HepG2 (cell line): ENCODE measurements around the gene C1QTNF6. TPM values are rescaled to one million over a fixed set of nuclear protein-coding genes. Genes with fewer than 3 reads are reported as not detected.

Source experiments
- ATRX ChIP-seq: sonication (generic); formaldehyde crosslinking; IDR thresholded peaks from 2 replicates; pipeline ENCODE4 v1.4.0; 2020; ENCODE audit warnings: missing genetic modification reagents, borderline replicate concordance
- FIP1L1 ChIP-seq: fragments of 200-400 bp; formaldehyde crosslinking; IDR thresholded peaks from 2 replicates; pipeline ENCODE4 v1.6.1; 2018; ENCODE audit warnings: low read depth, mild to moderate bottlenecking, low read length, moderate library complexity, borderline replicate concordance; ENCODE audit not compliant: insufficient read depth
- FOSL1 ChIP-seq: sonication (generic); formaldehyde crosslinking; IDR thresholded peaks from 2 replicates; pipeline ENCODE4 v1.9.0; 2021; ENCODE audit warnings: missing genetic modification reagents, borderline replicate concordance
- KAT8 ChIP-seq: IDR thresholded peaks from 2 replicates; pipeline ENCODE4 v1.6.1; 2016; ENCODE audit warnings: missing genetic modification reagents, missing compliant biosample characterization
- MAFG ChIP-seq: sonication (generic); formaldehyde crosslinking; IDR thresholded peaks from 2 replicates; pipeline ENCODE4 v1.5.1; 2020; ENCODE audit warnings: mild to moderate bottlenecking, missing genetic modification reagents
- NCOR1 ChIP-seq: fragments of 200-600 bp; sonication (generic); IDR thresholded peaks from 2 replicates; pipeline ENCODE4 v1.7.0; 2017; ENCODE audit warnings: antibody characterized with exemption, low read length, borderline replicate concordance
- PHF8 ChIP-seq: sonication (generic); formaldehyde crosslinking; IDR thresholded peaks from 2 replicates; pipeline ENCODE4 v1.5.0; 2020; ENCODE audit warnings: missing genetic modification reagents
- SKI ChIP-seq: fragments of 450-650 bp; IDR thresholded peaks from one replicate; pipeline ENCODE4 v1.6.1; 2018; ENCODE audit warnings: mild to moderate bottlenecking; ENCODE audit not compliant: partially characterized antibody
- SSRP1 ChIP-seq: IDR thresholded peaks from 2 replicates; pipeline ENCODE4 v1.6.1; 2016; ENCODE audit warnings: control low read depth
- TBX3 ChIP-seq: fragments of 450-650 bp; IDR thresholded peaks from 2 replicates; pipeline ENCODE4 v1.6.1; 2017; ENCODE audit warnings: antibody characterized with exemption, mild to moderate bottlenecking, inconsistent platforms, borderline replicate concordance
- YY1 ChIP-seq: IDR thresholded peaks from 2 replicates; pipeline ENCODE4 v1.6.1; 2011; ENCODE audit warnings: low read length, low read depth, moderate library complexity, mild to moderate bottlenecking; ENCODE audit not compliant: insufficient read depth, insufficient replicate concordance
- ZIK1 ChIP-seq: sonication (generic); formaldehyde crosslinking; IDR thresholded peaks from 2 replicates; pipeline ENCODE4 v1.5.0; 2020; ENCODE audit warnings: mild to moderate bottlenecking, low read depth, missing genetic modification reagents, borderline replicate concordance
- ZNF224 ChIP-seq: sonication (generic); formaldehyde crosslinking; IDR thresholded peaks from 2 replicates; pipeline ENCODE4 v1.5.0; 2020; ENCODE audit warnings: mild to moderate bottlenecking, missing genetic modification reagents
- ZNF263 ChIP-seq: sonication (generic); formaldehyde crosslinking; IDR thresholded peaks from 2 replicates; pipeline ENCODE4 v1.4.0; 2020; ENCODE audit warnings: missing genetic modification reagents
- ZNF546 ChIP-seq: sonication (generic); formaldehyde crosslinking; conservative IDR thresholded peaks from 2 replicates; pipeline ENCODE4 v1.8.1; 2023; ENCODE audit warnings: mild to moderate bottlenecking, missing genetic modification reagents
- ZNF841 ChIP-seq: sonication (generic); formaldehyde crosslinking; IDR thresholded peaks from 2 replicates; pipeline ENCODE4 v1.8.1; 2023; ENCODE audit warnings: missing genetic modification reagents, borderline replicate concordance
- polyA plus RNA-seq, 8 experiments: library from polyadenylated mRNA; depleted of rRNA in 3 of 8; stranded (reverse) in 7 of 8; unstranded in 1 of 8; fragments of >200 nt; fragmentation: Illumina TruSeq in 4 of 8; extraction: Trizol in 4 of 8; gene quantifications; 2 replicates each; pipeline versions ENCODE4 v1.2.1 to v1.2.3, GENCODE V29; 2011 to 2016; ENCODE audit warnings: low read depth in 4 of 8, missing spikeins in 1 of 8, mixed read lengths in 1 of 8; ENCODE audit not compliant: insufficient read depth in 1 of 8
- total RNA-seq, 5 experiments: library from RNA; depleted of rRNA; stranded (reverse); fragments of >200 nt; fragmentation: Illumina TruSeq; extraction: Trizol; gene quantifications; 2 replicates each; pipeline ENCODE4 v1.2.3, GENCODE V29; 2016; ENCODE audit warnings: low read depth in 1 of 5
- TF ChIP-seq, protein P1 (sequence below): sonication (generic); formaldehyde crosslinking; IDR thresholded peaks from 2 replicates; pipeline ENCODE4 v1.4.0; 2020; ENCODE audit warnings: mild to moderate bottlenecking, missing genetic modification reagents, borderline replicate concordance
- TF ChIP-seq, protein P2 (sequence below): sonication (generic); formaldehyde crosslinking; IDR thresholded peaks from 2 replicates; pipeline ENCODE4 v1.8.0; 2022; ENCODE audit warnings: missing genetic modification reagents, mild to moderate bottlenecking, moderate library complexity, borderline replicate concordance
- TF ChIP-seq, protein P3 (sequence below): conservative IDR thresholded peaks from 2 replicates; pipeline ENCODE4 v1.6.1; 2018; ENCODE audit warnings: missing genetic modification reagents
- TF ChIP-seq, protein P4 (sequence below): sonication (generic); formaldehyde crosslinking; IDR thresholded peaks from 2 replicates; pipeline ENCODE4 v1.5.0; 2020; ENCODE audit warnings: missing genetic modification reagents

Gene C1QTNF6
- total and polyA plus RNA-seq, 2 of the 13 experiments (the other 11 are each of a cell fraction or from before 2014, with no cell fraction given) = 2.7 to 6.9 TPM

DNA sequence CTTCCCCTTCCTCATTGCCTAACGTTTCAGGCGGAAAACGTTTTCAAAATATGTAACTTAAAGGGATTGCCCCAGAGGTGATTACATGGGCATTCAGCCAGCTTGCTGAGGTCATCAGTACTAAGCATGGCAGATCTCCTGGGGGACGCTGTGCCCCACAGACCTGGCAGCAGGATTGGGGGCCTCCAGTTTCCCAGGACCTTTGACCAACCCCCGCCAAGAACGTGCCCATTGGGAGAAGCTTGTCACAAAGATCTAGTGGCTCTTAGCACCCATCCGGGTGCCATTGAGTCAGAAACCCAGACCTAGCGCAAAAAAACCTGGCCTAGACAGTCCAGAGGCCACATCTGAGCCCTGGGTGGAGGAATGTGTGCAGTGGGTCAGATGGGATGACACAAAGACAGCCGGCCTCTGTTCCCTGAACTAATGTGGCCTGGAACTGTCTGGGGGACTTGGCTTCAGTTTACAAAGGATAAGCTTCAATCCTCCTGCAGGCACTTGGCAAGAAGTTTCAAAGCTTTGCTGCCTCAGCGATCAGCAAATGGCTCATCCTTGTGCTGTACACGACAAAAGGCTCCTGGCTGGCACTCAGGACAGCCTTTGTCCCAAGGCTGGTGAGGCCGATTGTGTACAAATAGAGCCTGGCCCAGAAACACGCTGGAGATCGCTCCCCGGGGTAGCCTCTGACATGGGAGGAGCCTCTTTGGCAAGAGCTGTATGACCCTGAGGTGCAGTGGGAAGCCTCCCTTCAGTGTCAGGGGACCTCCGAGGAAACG lies 9.5 kb downstream of the C1QTNF6 start (continued):
- TF ChIP-seq SKI (peak; percentile 16), ZNF263 (peak; percentile 58; the same call in 1 of the 2 replicates), ATRX (no peak), SSRP1 (CRISPR knock-in tag) (no peak), PHF8 (CRISPR knock-in tag) (no peak; the same call in 1 of the 2 replicates), FOSL1 (CRISPR knock-in tag) (no peak), ZIK1 (CRISPR knock-in tag) (no peak), ZNF841 (no peak), ZNF546 (CRISPR knock-in tag) (no peak), ZNF224 (no peak), TBX3 (no peak), YY1 (no peak), FIP1L1 (no peak), MAFG (no peak), NCOR1 (0 out of 2 replicates have a peak, but pooled peaks have one; percentile 16), KAT8 (CRISPR knock-in tag) (0 out of 2 replicates have a peak, but pooled peaks have one; percentile 35)
- TF ChIP-seq, protein P1, sequence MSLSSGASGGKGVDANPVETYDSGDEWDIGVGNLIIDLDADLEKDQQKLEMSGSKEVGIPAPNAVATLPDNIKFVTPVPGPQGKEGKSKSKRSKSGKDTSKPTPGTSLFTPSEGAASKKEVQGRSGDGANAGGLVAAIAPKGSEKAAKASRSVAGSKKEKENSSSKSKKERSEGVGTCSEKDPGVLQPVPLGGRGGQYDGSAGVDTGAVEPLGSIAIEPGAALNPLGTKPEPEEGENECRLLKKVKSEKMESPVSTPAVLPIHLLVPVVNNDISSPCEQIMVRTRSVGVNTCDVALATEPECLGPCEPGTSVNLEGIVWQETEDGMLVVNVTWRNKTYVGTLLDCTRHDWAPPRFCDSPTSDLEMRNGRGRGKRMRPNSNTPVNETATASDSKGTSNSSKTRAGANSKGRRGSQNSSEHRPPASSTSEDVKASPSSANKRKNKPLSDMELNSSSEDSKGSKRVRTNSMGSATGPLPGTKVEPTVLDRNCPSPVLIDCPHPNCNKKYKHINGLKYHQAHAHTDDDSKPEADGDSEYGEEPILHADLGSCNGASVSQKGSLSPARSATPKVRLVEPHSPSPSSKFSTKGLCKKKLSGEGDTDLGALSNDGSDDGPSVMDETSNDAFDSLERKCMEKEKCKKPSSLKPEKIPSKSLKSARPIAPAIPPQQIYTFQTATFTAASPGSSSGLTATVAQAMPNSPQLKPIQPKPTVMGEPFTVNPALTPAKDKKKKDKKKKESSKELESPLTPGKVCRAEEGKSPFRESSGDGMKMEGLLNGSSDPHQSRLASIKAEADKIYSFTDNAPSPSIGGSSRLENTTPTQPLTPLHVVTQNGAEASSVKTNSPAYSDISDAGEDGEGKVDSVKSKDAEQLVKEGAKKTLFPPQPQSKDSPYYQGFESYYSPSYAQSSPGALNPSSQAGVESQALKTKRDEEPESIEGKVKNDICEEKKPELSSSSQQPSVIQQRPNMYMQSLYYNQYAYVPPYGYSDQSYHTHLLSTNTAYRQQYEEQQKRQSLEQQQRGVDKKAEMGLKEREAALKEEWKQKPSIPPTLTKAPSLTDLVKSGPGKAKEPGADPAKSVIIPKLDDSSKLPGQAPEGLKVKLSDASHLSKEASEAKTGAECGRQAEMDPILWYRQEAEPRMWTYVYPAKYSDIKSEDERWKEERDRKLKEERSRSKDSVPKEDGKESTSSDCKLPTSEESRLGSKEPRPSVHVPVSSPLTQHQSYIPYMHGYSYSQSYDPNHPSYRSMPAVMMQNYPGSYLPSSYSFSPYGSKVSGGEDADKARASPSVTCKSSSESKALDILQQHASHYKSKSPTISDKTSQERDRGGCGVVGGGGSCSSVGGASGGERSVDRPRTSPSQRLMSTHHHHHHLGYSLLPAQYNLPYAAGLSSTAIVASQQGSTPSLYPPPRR (CRISPR knock-in tag) = no peak
- TF ChIP-seq, protein P2, sequence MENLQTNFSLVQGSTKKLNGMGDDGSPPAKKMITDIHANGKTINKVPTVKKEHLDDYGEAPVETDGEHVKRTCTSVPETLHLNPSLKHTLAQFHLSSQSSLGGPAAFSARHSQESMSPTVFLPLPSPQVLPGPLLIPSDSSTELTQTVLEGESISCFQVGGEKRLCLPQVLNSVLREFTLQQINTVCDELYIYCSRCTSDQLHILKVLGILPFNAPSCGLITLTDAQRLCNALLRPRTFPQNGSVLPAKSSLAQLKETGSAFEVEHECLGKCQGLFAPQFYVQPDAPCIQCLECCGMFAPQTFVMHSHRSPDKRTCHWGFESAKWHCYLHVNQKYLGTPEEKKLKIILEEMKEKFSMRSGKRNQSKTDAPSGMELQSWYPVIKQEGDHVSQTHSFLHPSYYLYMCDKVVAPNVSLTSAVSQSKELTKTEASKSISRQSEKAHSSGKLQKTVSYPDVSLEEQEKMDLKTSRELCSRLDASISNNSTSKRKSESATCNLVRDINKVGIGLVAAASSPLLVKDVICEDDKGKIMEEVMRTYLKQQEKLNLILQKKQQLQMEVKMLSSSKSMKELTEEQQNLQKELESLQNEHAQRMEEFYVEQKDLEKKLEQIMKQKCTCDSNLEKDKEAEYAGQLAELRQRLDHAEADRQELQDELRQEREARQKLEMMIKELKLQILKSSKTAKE (CRISPR knock-in tag) = 0 out of 2 replicates have a peak, but pooled peaks have one; percentile 21
- TF ChIP-seq, protein P3, sequence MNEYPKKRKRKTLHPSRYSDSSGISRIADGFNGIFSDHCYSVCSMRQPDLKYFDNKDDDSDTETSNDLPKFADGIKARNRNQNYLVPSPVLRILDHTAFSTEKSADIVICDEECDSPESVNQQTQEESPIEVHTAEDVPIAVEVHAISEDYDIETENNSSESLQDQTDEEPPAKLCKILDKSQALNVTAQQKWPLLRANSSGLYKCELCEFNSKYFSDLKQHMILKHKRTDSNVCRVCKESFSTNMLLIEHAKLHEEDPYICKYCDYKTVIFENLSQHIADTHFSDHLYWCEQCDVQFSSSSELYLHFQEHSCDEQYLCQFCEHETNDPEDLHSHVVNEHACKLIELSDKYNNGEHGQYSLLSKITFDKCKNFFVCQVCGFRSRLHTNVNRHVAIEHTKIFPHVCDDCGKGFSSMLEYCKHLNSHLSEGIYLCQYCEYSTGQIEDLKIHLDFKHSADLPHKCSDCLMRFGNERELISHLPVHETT (CRISPR knock-in tag) = no peak
- TF ChIP-seq, protein P4, sequence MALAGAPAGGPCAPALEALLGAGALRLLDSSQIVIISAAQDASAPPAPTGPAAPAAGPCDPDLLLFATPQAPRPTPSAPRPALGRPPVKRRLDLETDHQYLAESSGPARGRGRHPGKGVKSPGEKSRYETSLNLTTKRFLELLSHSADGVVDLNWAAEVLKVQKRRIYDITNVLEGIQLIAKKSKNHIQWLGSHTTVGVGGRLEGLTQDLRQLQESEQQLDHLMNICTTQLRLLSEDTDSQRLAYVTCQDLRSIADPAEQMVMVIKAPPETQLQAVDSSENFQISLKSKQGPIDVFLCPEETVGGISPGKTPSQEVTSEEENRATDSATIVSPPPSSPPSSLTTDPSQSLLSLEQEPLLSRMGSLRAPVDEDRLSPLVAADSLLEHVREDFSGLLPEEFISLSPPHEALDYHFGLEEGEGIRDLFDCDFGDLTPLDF (CRISPR knock-in tag) = no peak
